GM21360 (cell line): Measurements from ENCODE around the gene ZNF445.
"Not testable (repeated sequence)": the region's sequence is repeated elsewhere in the genome, so short reads cannot be mapped to it uniquely, and the experiment has no call there.

Source experiments
- ATAC-seq: cut with Tn5 transposase; IDR thresholded peaks from one replicate; pipeline ENCODE4 v1.9.1; 2021; ENCODE audit warnings: mild to moderate bottlenecking, moderate library complexity; ENCODE audit not compliant: unreplicated experiment

The ZNF445 gene

GRCh38 chr3:44402548-44402947 is 74.9 kb downstream of the ZNF445 start:
- ATAC-seq, result no peak

GRCh38 chr3:44400771-44401170 is 76.7 kb downstream of the ZNF445 start:
- no peak for ATAC-seq

DNA sequence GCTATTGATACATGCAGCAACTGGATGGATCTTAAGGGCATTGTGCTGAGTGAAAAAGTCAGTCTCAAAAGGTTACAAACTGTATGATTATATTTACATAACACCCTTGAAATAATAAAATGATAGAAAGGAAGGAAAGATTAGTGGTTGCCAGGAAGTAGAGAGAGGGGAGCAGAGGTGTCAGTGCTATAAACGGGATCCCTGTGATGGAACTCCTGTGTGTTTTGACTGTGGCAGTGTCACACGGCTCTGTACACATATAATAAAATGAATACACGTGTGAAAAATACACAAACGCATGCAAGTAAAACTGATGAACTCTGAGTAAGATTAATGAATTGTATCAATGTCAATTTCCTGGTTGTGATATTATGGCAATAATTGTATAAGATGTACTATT is 78.6 kb downstream of the ZNF445 start:
- ATAC-seq, result no peak

- ATAC-seq, result not testable (repeated sequence)
Observed at GRCh38 chr3:44398271-44398670, 79.2 kb downstream of the ZNF445 start.

- ATAC-seq, result no peak
Observed at GRCh38 chr3:44396200-44397171, 81.0 kb downstream of the ZNF445 start.

DNA sequence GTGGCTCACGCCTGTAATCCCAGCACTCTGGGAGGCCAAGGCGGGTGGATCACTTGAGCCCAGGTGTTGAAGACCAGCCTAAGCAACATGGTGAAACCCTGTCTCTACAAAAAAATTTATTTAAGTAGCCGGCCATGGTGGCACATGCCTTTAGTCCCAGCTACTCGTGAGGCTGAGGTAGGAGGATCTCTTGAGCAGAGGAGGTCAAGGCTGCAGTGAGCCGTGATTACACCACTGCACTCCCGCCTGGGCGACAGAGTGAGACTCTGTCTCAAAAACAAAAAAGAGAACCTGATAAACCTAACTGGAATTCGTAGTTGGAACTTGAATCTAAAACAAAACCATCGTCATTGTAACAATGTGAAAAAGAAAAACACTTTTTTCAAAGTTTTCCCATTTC is 81.8 kb downstream of the ZNF445 start:
- ATAC-seq, result no peak

- ATAC-seq, result no peak
Observed at GRCh38 chr3:44392489-44392888, 85.0 kb downstream of the ZNF445 start.

GRCh38 chr3:44387404-44387803 is 90.1 kb downstream of the ZNF445 start:
- ATAC-seq, result no peak
